Measurements from ENCODE around the gene NUP93.
A peak's percentile ranks its signal among the peaks of the same experiment; 100 is the strongest.

Gene NUP93

GRCh38 chr16:56744996-56745640 is 15.2 kb downstream of the NUP93 start:
- DNase-seq: no peak

- DNase-seq: no peak
These were observed 17.6 kb downstream of the NUP93 start for GRCh38 chr16:56747486-56748045.

- DNase-seq: no peak
These were observed 18.3 kb downstream of the NUP93 start for GRCh38 chr16:56748191-56748590.

DNA sequence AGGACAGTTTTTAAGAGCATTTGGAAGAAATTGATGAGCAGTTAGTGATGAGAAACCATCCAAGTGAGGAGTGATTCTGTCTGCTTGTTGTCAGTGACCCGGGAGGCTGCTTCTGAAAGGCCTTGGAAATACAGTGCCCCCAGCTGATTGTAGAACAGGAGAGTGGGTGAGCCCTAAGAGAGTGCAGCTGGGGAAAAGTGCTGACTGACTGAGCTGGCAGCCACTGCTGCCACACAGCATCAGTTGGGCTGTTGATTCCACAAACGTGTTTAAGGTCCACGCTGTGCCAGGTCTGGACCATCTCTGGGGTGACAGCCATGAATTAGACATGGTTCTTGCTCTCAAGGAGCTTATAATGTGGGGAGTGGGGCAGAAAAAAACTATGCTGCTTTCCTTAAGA is 18.9 kb downstream of the NUP93 start:
- no peak for DNase-seq

DNA sequence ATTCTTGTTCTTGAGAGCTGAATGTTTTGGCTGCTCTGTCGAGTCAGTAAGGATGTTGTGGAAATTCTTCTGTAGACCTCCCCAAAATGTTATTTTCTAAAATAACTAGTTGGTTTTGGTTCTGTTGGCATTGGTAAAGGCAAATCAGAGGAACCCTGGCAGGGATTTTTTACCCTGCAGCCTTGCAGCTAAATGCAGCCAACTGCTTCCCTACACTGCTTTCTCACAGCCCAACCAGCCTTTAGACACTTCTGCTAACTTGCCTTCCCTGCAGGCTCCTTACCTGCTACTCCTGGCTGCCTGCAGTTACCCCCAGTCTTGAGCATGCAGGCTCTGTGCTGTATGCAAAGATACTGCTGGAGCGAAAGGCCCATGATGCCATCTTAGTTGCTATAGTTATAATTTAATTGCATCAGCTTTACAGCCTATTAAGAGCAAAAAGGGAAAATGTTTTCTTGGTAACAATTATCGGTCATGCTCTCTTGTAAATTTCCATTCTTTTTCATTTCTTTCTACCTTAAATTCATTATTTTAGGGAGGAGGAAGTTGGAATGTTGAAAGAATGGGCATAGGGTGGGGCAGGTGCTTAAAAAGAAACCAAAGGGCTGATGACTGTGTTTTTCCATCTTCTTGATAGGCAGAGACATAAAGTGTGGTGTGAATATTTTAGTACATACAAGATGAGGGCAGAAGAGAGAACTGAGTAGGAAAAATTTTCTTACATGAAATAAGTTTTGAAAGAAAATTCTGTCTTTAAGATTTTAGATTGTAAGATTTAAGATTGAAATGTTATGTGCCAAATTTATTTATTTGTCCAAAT is 20.0 kb downstream of the NUP93 start:
- DNase-seq: no peak

DNA sequence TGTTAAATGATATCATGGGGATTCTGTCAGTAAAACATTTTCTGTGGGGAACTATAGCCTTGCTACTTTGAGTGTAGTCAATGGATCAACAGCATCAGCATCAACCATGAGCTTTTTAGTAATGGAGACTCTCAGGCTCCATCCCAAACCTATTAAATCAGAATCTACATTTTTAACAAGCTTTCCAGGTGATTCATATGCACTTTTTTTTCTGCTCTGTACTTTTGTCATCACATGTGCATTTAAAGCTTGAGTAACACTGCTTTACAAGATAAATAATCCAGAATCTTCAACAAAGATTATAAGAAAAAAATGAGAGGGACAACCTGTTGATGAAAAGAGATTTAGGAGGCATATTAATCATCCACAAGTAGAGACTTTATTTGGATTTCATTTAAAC is 23.5 kb downstream of the NUP93 start:
- DNase-seq: no peak

DNA sequence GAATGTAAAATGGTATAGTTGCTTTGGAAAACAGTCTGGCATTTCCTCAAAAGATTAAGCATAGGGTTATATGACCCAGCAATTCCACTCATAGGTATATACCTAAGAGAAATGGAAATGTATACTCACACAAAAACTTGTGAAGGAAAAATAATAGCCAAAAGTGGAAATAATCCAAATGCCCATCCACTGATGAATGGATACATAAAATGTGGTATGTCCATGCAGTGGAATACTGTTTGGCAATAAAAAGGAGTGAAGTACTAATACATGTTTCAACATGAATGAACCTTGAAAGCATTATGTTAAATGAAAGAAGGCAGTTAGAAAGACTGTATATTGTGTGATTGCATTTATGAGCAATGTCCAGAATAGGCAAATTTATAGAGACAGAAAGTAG is 25.1 kb downstream of the NUP93 start:
- DNase-seq: no peak

DNA sequence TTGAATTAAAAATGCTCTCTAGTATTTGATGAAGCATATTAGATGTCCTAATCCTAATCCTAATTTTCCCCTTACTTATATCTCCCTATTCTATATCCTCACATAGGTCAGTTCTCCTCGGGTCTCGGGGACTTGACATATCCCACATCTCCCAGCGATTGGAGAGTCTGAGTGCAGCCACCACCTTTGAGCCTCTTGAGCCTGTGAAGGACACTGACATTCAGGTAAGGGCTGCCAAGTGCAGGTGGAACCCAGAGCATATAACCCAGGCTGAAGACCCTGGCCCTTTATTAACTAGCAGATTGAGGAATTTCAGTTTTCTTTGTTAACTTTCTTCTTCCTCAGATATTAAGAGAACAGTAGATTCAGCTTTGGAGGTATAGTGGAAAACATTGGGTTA is 28.5 kb downstream of the NUP93 start:
- DNase-seq: no peak

GRCh38 chr16:56758930-56759329 is 29.0 kb downstream of the NUP93 start:
- no peak for DNase-seq

DNA sequence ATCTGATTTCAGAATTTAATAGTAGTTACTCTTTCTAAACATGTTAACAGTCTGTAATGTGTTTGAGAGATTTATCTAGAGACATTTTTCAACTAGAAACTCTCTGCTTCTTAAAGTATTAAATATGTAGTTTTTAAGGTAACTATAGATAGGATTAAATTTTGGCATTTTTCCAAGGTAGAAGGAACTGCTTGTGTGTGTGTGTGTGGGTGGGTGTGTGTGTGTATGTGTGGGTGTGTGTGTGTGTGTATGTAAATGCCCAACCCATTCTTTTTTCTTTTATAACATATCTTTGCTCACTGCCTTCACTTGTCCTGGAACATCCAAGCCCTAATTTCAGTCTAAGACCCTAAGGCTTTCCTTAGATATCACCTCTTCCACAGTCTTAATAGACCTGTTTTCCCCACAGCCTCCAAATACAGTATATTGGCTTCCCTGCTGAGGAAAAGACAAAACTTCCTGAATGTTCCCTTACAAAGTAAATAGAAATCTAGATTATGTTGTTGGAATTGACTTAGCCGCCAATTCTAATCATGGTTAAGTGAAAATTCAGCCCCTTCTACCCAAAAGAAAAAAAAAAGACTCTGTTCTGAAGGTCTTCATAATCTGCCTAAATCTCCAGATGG is 33.5 kb downstream of the NUP93 start:
- DNase-seq: no peak

DNA sequence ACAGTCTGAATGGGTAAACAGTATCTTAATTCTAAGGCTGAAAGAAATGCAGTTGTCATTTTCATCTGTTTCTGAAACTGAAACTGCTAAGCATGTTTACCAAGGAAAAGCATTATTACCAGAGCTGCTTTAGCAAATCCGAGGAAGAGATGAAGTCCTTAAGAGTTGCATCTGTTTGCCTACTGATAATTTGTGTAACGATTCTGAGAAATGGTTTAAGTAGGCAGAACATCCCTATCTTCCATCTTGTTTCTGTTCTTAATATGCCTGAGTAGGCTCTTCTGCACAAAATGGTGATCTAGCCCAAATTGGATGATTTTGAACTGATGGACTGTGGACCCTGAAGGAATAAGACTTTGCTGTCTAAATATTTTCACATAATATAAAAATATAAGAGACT is 34.9 kb downstream of the NUP93 start:
- no peak for DNase-seq

GRCh38 chr16:56765949-56766348 is 36.0 kb downstream of the NUP93 start:
- DNase-seq: no peak

GRCh38 chr16:56767024-56767423 is 37.1 kb downstream of the NUP93 start:
- no peak for DNase-seq

DNA sequence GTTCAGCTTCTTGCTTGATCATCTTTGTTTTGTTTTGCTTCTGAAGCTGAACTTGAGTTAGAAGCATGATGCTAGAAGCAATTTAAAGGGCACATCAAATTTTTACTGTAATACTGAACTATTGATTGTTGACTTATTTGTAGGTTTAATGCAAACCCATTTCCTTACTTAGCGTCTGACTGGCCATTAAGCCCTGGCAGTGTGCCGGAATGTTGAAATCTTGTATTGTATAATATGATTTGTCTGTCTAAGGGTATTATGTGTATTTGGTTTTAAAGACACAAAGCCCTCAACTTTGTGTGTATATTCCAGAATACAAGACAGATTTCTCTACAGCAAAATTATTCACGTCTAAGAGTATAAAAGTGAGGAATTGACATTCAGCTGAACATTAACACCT is 39.7 kb downstream of the NUP93 start:
- DNase-seq: no peak

DNA sequence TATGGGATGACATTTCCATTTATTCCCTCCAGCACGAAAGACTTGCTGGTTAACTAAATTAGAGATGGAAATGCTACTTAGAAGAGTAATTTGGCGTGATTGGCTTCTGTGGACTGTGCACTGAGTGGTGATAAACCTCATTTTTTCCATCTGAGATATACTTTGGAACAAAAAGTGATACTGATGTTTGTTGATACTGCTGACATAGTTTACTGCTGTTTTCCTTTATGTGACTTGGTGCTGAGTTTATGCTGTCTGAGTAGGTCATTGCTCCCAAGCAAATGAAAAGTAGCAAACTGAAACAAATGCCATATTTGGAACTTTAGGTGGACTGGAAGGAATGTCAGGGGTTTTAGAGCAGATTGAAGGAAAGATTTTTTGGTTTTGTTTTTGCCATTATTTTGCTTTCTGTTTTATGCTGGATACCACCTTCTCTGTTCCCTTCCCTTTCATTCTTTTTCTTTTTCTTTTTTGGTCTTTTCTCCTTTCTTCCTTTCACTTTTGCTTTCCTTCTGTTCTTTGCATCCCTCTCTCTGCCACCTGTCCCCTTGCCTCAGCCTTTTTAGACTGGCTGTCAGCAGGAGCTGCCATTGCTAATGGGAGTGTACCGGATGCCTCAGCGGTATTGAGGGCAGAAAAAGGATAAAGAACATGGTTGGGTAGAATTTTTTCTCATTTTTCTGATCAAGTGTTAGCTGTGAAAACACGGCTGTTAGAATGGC is 41.8 kb downstream of the NUP93 start:
- DNase-seq: no peak

DNA sequence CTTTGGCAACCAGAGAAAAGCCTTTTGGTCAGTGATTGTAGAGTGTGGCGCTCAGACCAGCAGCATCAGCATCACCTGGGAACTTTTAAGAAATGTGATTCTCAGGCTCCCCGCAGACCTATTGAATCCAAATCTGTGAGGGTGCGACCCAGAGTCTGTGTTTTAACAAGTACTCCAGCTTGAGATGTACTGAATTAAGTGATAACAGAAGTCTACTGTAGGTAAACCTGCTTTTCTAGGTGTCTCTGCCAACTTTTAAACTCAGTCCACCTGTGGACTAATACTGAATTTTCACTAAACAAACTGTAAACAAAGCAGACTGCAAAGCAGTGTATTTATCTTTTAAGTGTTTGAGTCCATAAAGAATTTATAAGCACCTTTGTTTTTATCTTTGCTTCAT is 43.6 kb downstream of the NUP93 start:
- DNase-seq: no peak

DNA sequence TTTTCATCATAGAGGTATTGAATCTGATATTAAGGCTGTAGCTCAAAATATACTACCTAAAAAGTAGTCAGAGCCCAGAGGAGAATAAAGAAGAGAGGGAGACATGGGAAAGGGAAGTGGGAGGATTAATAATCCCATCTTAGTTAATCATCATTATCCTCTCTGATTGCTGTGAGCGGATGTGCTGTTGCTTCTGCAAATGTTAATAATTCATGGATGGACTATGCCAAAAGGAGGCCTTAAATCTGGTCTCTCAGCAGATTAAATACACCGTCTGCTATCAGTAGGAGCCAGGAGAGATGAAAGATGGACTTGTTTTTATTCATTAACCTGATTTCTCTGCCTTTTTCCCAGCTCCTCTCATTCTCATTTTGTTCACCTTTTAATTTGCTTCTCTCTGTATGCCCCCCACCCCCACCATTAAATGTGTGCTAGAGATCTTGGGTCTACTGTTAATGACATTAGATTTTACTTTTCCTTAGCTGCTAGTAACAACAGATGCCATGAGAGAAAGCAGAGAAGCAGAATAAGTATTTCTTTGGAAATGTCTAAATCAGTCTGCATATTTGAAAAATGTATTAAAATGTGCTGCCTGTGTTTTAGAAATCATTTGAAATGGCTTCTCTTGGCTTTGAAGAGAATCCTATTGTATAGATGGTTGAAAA is 44.2 kb downstream of the NUP93 start:
- DNase-seq: no peak

- DNase-seq: no peak
These were observed 45.2 kb downstream of the NUP93 start for GRCh38 chr16:56775162-56775561.

GRCh38 chr16:56776562-56776961 is 46.6 kb downstream of the NUP93 start:
- DNase-seq: peak in 1 of 2 experiments; percentile 24

DNA sequence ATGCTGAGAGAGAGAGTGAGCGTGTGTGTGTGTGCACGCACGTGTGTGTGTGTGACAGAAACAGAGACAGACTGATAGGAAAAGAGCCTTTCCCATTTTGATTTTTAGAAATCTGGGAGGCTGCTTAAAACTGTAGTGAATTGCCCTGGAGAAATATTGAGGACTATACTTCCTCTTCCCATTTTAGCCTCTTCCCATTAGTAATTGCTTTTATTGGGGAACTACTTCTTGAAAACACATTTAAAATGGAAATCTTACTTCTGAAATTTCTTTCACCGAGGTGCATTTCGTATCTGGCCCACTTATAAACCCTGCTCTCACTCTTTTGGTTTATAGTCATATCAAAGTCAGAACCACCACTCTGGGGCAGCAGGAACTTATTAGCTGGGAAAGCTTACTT is 47.1 kb downstream of the NUP93 start:
- DNase-seq: no peak

DNA sequence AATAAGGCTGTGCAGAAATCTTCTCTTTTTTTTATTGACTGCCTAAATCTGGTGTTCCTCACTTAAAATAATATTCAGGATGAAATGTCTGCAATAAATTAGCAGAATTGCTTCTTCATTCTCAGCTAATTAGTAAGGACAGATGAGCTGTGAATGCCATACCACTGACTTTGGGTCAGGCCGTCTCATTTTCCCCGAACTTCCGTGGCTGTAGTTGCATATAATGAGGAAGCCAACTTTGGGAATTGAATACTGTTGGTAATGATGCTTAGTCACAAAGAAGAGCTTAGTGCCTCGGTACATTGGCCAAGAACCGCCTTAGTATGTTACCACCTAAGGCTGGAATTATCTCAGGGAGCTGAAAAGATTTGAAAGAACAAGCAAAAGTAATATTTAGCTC is 47.6 kb downstream of the NUP93 start:
- DNase-seq: no peak

- DNase-seq: no peak
These were observed 50.0 kb downstream of the NUP93 start for GRCh38 chr16:56779906-56780305.

DNA sequence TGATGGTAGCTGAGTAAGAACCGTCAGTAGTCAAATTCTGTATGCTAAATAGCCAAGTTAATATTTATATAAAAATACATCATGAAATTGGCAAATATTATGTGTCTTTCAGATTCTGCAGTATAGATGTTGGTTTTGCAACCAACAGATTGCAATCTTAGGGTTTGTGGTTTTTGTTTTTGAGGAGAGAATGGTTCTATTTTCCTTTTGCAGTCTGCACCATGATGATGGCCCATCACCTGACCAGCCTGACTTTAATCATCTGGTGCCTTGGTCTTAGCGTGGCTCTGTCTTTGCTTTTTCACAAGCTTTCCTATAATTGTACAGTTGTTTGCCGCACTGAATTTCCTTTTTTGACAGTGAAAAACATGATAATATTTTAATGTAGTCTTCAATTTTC is 50.7 kb downstream of the NUP93 start:
- no peak for DNase-seq

All from NCI-H2081 (cell line).